NB4 (cell line): ENCODE results near the gene RNF150.

Experiments
- CTCF ChIP-seq: IDR thresholded peaks from one replicate; pipeline ENCODE4 v1.5.1; 2012; ENCODE audit warnings: low read depth, low read length
- MYC ChIP-seq: IDR thresholded peaks from 2 replicates; pipeline ENCODE4 v1.6.1; 2011; ENCODE audit warnings: low read depth, low read length
- POLR2A ChIP-seq: IDR thresholded peaks from 2 replicates; pipeline ENCODE4 v1.6.1; 2011; ENCODE audit warnings: mild to moderate bottlenecking; ENCODE audit not compliant: insufficient read length; ENCODE audit errors: extremely low read depth

GRCh38 chr4:141075553-141075952, 57.7 kb downstream of the RNF150 start:
- TF ChIP-seq CTCF (no peak), POLR2A (no peak), MYC (no peak)
